Activated T-helper 17 cell treated with anti-CD3 and anti-CD28 coated beads, Interleukin-2, amount 50 U/mL, for 72 hours (primary cell): ENCODE measurements around the gene NFIB. TPM values are rescaled to one million over a fixed set of nuclear protein-coding genes. Genes with fewer than 3 reads are reported as not detected.

Source experiments
- ATAC-seq: fragments of 150-1000 bp; cut with Tn5 transposase; replicated peaks from 2 replicates; pipeline ENCODE4 v1.10.0; 2021; ENCODE audit warnings: mild to moderate bottlenecking, moderate library complexity
- H3K27ac Mint-ChIP-seq: one replicate; pipeline ENCODE4 v1.8.0; 2022; ENCODE audit warnings: mixed read lengths
- H3K27me3 Mint-ChIP-seq: one replicate; pipeline ENCODE4 v1.8.0; 2022; ENCODE audit warnings: mixed read lengths
- H3K36me3 Mint-ChIP-seq: one replicate; pipeline ENCODE4 v1.8.0; 2022; ENCODE audit warnings: low read depth, mild to moderate bottlenecking, mixed read lengths
- H3K4me1 Mint-ChIP-seq: one replicate; pipeline ENCODE4 v1.8.0; 2022; ENCODE audit warnings: mixed read lengths
- H3K4me3 Mint-ChIP-seq: one replicate; pipeline ENCODE4 v1.8.0; 2022; ENCODE audit warnings: mild to moderate bottlenecking, mixed read lengths
- H3K9me3 Mint-ChIP-seq: one replicate; pipeline ENCODE4 v1.8.0; 2022; ENCODE audit warnings: mixed read lengths
- total RNA-seq, 2 donors: library from RNA; stranded (reverse); gene quantifications; one replicate each; pipeline ENCODE4 v1.2.3, GENCODE V29; 2022

Gene NFIB
- total RNA-seq, 2 donors from 2014 or later: 0.15 TPM; not detected in 1

- H3K27ac Mint-ChIP-seq: no peak overlapping the region
- peaks cover 3% of the 10 kb centered on the region for H3K27me3 Mint-ChIP-seq
- peaks cover 3% of the 10 kb centered on the region for H3K9me3 Mint-ChIP-seq
- H3K4me1 Mint-ChIP-seq: no peaks in the 10 kb centered on the region
- no peaks in the 10 kb centered on the region for H3K36me3 Mint-ChIP-seq
- no peak for ATAC-seq
- H3K4me3 Mint-ChIP-seq: no peak overlapping the region
These were observed 172.2 kb downstream of the NFIB start for GRCh38 chr9:14141699-14142098.

DNA sequence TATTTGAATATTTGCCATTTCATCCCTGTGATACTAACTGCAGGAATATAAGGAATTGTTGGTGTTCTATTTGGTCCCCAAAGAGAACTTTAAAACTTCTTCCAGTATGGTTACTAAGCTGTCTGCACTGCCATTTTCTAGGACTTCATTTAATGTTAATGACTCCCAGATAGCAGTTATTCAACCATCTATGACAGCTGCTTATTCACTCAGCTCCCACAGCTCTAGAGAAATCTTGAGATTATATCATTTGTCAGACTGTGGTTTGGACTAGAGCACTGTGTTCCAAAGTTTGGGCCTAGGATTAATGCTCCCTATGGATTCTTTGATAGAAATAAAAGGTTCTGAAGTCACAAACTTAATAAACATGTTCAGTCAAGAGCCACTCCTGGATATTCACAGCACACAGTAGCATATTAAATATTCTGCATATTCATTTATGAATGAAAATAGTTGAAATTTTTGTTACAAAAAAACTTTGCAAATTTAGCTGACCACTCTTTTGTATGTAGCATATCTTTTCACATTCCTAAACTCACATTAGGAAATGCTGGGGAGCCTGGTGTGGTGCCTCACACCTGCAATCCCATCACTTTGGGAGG lies 173.7 kb downstream of the NFIB start:
- ATAC-seq: no peak
- Mint-ChIP-seq H3K4me3 (no peak overlapping the region), H3K9me3 (peaks cover 3% of the 10 kb centered on the region), H3K4me1 (no peaks in the 10 kb centered on the region), H3K27me3 (peaks cover 3% of the 10 kb centered on the region), H3K27ac (no peak overlapping the region), H3K36me3 (no peaks in the 10 kb centered on the region)

- no peak for ATAC-seq
- Mint-ChIP-seq H3K4me3 (no peak overlapping the region), H3K27ac (no peak overlapping the region), H3K27me3 (peaks cover 3% of the 10 kb centered on the region), H3K4me1 (no peaks in the 10 kb centered on the region), H3K36me3 (no peaks in the 10 kb centered on the region), H3K9me3 (peaks cover 3% of the 10 kb centered on the region)
These were observed 174.7 kb downstream of the NFIB start for GRCh38 chr9:14139287-14139686.

GRCh38 chr9:14136646-14137370 lies 177.1 kb downstream of the NFIB start:
- no peak for ATAC-seq
- H3K4me1 Mint-ChIP-seq: no peaks in the 10 kb centered on the region
- H3K9me3 Mint-ChIP-seq: no peaks in the 10 kb centered on the region
- no peaks in the 10 kb centered on the region for H3K36me3 Mint-ChIP-seq
- no peak overlapping the region for H3K4me3 Mint-ChIP-seq
- H3K27me3 Mint-ChIP-seq: no peaks in the 10 kb centered on the region
- no peak overlapping the region for H3K27ac Mint-ChIP-seq

DNA sequence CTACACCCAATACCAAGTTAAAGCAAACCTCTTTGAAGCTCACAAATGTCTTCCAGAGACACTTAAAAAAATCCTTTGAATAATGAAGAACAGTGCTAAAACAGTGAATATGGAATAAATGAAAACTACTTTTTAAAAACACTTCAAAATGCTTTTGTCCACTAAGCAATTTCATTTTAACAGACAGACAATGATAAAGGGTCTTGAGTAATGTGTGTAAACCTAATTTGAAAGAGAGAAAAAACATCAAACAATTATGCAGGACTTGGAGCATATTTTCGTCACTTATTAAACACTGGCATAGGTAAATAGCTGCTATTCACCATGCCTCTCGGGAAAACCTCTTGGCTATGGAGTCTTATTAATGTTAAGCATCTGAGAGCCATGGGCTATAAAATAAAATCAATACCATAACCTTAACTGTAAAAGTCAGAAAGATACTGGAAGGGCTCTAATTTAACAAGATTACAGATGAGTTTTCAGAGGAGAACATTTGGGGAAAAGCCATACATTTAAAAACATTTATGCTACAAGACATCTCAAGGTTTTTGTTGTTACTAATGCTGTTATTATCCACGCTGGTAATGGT lies 177.8 kb downstream of the NFIB start:
- no peaks in the 10 kb centered on the region for H3K9me3 Mint-ChIP-seq
- H3K27ac Mint-ChIP-seq: no peak overlapping the region
- H3K4me3 Mint-ChIP-seq: no peak overlapping the region
- H3K4me1 Mint-ChIP-seq: no peaks in the 10 kb centered on the region
- H3K27me3 Mint-ChIP-seq: no peaks in the 10 kb centered on the region
- no peaks in the 10 kb centered on the region for H3K36me3 Mint-ChIP-seq
- no peak for ATAC-seq

GRCh38 chr9:14135421-14135820 lies 178.5 kb downstream of the NFIB start:
- Mint-ChIP-seq H3K27me3 (no peaks in the 10 kb centered on the region), H3K4me3 (no peak overlapping the region), H3K36me3 (no peaks in the 10 kb centered on the region), H3K4me1 (no peaks in the 10 kb centered on the region), H3K9me3 (no peaks in the 10 kb centered on the region), H3K27ac (no peak overlapping the region)
- ATAC-seq: no peak

GRCh38 chr9:14133394-14133793 lies 180.5 kb downstream of the NFIB start:
- ATAC-seq: no peak
- H3K9me3 Mint-ChIP-seq: no peaks in the 10 kb centered on the region
- no peak overlapping the region for H3K4me3 Mint-ChIP-seq
- H3K4me1 Mint-ChIP-seq: no peaks in the 10 kb centered on the region
- no peak overlapping the region for H3K27ac Mint-ChIP-seq
- H3K36me3 Mint-ChIP-seq: no peaks in the 10 kb centered on the region
- no peaks in the 10 kb centered on the region for H3K27me3 Mint-ChIP-seq

GRCh38 chr9:14132775-14133174 lies 181.2 kb downstream of the NFIB start:
- Mint-ChIP-seq H3K4me1 (no peaks in the 10 kb centered on the region), H3K9me3 (no peaks in the 10 kb centered on the region), H3K27me3 (no peaks in the 10 kb centered on the region), H3K27ac (no peak overlapping the region), H3K4me3 (no peak overlapping the region), H3K36me3 (no peaks in the 10 kb centered on the region)
- ATAC-seq: no peak

GRCh38 chr9:14131356-14132088 lies 182.4 kb downstream of the NFIB start:
- no peaks in the 10 kb centered on the region for H3K27me3 Mint-ChIP-seq
- no peaks in the 10 kb centered on the region for H3K9me3 Mint-ChIP-seq
- H3K27ac Mint-ChIP-seq: no peak overlapping the region
- no peak for ATAC-seq
- no peak overlapping the region for H3K4me3 Mint-ChIP-seq
- H3K4me1 Mint-ChIP-seq: no peaks in the 10 kb centered on the region
- no peaks in the 10 kb centered on the region for H3K36me3 Mint-ChIP-seq

DNA sequence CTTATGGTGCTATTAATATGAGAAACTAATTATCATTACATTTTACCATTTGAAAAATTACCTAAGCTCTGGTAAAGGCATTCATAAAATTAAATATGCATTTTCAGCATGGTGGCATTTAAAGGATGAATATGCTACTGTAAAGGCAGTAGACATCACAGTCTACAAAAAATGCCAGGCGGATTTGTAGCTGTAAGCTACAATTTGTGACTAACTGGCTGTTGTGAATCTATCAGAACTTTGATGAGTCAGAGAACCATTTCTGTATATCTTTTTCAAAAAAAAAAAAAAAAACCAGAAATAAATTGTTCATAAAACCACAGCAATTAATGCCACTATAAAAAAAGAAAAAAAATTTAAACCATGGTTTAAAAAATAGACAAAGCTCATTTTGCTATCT lies 186.3 kb downstream of the NFIB start:
- peaks cover 5% of the 10 kb centered on the region for H3K27me3 Mint-ChIP-seq
- no peaks in the 10 kb centered on the region for H3K9me3 Mint-ChIP-seq
- no peak for ATAC-seq
- no peak overlapping the region for H3K4me3 Mint-ChIP-seq
- no peaks in the 10 kb centered on the region for H3K4me1 Mint-ChIP-seq
- H3K36me3 Mint-ChIP-seq: no peaks in the 10 kb centered on the region
- H3K27ac Mint-ChIP-seq: no peak overlapping the region

GRCh38 chr9:14119694-14120514 lies 194.0 kb downstream of the NFIB start:
- Mint-ChIP-seq H3K4me1 (no peaks in the 10 kb centered on the region), H3K27me3 (peaks cover 8% of the 10 kb centered on the region), H3K27ac (no peak overlapping the region), H3K9me3 (no peaks in the 10 kb centered on the region), H3K36me3 (no peaks in the 10 kb centered on the region), H3K4me3 (no peak overlapping the region)
- peak; percentile 56 for ATAC-seq

DNA sequence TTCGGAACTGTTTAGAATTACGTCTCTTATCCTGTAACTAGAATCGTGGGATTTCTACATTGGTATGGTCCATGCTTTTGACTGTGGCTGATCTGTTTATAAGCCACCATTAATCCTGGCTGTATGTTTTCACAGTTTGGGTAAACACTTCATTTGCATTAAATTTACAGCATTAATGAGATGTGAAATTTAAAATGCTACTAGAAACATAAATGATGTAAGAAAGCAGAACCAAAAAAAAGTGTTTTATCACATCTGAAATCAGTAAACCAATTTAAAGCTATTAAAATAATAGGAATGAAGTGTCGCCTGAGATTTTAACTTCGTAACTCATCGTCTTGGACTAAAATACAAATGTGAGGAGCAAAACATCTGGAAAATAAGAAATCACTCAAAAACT lies 201.7 kb downstream of the NFIB start:
- ATAC-seq: no peak
- Mint-ChIP-seq H3K4me1 (no peaks in the 10 kb centered on the region), H3K27me3 (no peaks in the 10 kb centered on the region), H3K27ac (no peak overlapping the region), H3K36me3 (no peaks in the 10 kb centered on the region), H3K9me3 (no peaks in the 10 kb centered on the region), H3K4me3 (no peak overlapping the region)

DNA sequence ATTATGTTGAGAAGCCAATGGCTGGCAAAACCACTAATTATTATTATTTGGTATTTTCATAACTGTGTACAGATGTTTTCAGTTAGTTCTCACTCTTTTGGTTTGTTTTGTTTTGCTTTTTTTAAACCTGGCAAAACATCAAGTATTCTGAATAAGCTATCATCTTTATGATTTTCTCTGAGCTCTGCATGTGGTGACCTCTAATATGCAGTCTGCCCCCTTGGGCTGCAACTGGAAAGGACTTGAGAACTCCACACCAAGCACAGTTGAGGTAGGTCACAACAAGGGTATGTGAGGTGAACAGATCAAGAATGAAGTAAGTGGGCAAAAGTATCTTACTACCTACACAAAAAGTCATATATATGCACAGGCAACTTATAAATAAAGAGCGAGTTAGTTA lies 202.2 kb downstream of the NFIB start:
- Mint-ChIP-seq H3K9me3 (no peaks in the 10 kb centered on the region), H3K36me3 (no peaks in the 10 kb centered on the region), H3K27me3 (no peaks in the 10 kb centered on the region), H3K4me1 (no peaks in the 10 kb centered on the region), H3K27ac (no peak overlapping the region), H3K4me3 (no peak overlapping the region)
- no peak for ATAC-seq

DNA sequence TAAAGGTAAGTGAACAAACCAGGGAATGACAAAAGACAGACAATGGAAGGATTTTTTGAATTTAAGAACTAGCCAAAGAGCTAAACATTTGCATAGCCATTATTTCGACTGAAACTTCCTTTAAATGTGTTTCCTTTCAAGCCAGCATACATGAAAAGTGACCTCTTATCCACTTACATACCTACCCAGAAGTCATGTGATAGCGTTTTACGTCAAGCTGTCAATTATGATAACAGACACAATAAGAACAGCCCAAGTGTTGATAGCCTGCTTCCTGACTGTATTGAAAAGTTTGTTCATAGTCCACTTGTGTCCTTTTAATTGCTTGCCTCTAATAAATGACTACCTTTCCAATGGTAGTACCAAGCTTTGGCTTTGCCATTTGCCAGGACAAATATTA lies 206.0 kb downstream of the NFIB start:
- ATAC-seq: no peak
- Mint-ChIP-seq H3K27me3 (no peaks in the 10 kb centered on the region), H3K36me3 (no peaks in the 10 kb centered on the region), H3K4me1 (no peaks in the 10 kb centered on the region), H3K27ac (no peak overlapping the region), H3K4me3 (no peak overlapping the region), H3K9me3 (no peaks in the 10 kb centered on the region)
